Hematopoietic multipotent progenitor cell treated with erythropoietin and hydrocortisone succinate and interleukin-3 and kit ligand, for 17 days (in vitro differentiated cells): ENCODE results near the gene PSAP.
A peak's percentile ranks its signal among the peaks of the same experiment; 100 is the strongest.

Experiments used
- DNase-seq: peaks from one replicate; pipeline ENCODE4 v3.0.0-alpha.2; 2015; ENCODE audit warnings: low spot score

The PSAP gene

GRCh38 chr10:71844695-71845094 is 6.4 kb downstream of the PSAP start:
- DNase-seq, result no peak

- no peak for DNase-seq
Observed at GRCh38 chr10:71844084-71844483, 7.0 kb downstream of the PSAP start.

DNA sequence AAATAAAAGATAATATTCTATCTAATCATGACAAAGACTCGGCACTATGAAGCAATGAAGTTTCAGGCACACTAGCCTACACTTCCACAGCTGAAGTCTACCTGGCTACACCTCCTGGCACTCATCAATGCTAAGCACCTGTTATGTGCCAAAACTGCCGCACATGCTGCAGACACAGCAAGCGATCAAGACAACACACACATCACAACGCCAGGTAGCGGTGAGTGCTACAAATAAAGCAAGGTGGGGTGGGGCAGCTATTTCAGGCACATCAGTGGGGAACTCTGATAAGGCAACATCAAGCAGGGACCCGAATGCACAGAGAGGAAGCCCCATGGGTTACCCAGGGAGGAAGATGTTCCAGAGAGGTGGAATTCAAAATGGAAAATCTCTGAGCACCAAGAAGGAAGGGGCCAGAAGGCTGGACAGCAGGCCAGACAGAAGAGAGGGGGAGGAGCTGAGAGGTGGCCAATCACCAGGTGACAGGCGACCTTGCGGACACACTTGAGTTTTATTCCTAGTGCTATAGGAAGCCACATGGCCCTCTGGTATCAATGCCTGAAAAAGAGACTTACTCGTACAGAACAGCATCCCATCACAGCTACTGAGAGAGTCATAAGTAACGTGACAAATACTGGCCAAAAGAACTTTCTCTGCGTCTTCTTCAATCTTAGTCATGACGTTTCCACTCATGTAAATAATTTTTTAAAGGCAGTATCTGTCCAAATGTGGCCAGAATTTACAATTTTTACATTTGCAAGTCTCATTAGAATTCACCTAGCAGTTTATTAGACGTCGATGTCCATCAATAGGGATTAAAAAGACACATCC is 8.0 kb downstream of the PSAP start:
- no peak for DNase-seq

GRCh38 chr10:71842422-71842821 is 8.6 kb downstream of the PSAP start:
- no peak for DNase-seq

DNA sequence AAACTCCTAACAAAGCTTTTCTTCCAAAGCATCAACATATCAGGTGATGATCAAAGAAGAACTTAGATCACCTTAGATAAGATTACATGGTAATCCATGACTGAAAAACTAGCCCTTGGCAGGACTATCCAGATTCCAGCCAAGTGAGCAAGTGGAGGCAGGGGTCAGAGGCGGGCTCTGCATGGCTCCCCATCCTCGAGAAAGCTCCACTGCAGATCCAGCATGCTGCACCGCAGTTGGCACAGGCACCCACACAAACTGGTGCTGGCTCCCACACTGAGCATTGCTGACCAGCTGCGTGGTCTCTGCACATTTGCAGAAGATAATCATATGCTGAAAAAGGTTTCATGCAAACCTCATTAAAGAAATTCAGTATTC is 10.1 kb downstream of the PSAP start:
- DNase-seq, result no peak

- peak; percentile 69 for DNase-seq
Observed at GRCh38 chr10:71840177-71840957, 10.7 kb downstream of the PSAP start.

GRCh38 chr10:71838264-71839211 is 12.5 kb downstream of the PSAP start:
- DNase-seq, result peak; percentile 39

GRCh38 chr10:71837098-71837827 is 13.8 kb downstream of the PSAP start:
- peak; percentile 36 for DNase-seq

- DNase-seq, result no peak
Observed at GRCh38 chr10:71836596-71836974, 14.5 kb downstream of the PSAP start.

DNA sequence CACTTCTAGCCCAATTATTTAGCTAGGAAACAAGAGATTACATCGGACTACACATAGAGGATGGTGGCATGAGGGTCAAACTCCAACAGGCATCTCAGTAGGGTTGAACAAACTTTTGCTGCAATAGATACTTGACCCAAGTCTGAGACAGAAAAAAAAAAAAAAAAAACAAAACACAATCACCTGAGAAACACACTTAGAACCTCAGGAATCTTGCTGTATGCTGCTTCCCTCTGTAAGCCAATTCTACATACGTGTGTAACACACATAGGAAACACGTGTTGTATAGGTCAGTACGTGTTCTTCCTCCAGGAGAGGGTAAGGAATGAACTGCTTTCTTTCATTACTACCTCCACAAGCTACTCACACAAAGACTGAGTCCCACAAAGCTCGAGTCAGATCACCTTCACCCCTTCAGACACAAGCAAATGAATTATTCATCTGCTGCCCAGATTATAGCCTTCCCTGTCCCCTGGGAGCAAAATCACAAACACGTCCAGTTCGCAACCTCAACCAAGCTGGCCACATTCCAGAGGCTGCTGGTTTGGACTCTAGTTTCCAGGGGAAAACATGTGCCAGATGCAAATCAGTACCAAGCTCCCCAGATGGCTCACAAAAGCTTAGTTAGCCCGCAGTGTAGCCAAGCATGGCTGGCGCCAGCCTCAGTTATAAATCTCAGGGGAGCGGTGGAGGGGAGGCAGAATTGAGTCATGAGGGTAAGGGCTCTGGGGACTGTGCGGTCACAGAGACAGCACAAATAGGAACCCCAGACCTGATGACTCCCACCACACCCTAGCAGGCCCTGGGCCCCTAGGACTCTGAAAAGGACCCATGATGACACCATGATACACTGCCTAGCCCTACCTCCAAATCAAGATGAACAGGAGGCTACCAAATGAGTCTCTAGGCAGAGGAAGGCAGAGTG is 15.1 kb downstream of the PSAP start:
- DNase-seq, result peak; percentile 52

DNA sequence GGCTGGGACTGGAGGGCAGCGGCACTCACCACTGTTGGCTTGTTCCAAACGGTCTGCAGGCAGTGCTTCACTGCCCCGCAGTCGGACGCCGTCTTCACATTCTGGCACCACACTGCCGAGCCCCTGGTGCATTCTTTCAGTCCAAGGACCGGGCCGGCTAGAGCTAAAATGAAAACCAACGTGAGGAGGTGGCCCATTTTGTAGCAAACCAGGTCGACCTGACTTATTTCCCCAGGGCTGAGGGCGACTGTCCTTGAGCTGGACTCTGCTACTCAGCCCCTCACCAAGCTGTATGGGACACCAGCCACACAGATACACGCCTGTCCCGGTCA is 16.7 kb downstream of the PSAP start:
- no peak for DNase-seq

DNA sequence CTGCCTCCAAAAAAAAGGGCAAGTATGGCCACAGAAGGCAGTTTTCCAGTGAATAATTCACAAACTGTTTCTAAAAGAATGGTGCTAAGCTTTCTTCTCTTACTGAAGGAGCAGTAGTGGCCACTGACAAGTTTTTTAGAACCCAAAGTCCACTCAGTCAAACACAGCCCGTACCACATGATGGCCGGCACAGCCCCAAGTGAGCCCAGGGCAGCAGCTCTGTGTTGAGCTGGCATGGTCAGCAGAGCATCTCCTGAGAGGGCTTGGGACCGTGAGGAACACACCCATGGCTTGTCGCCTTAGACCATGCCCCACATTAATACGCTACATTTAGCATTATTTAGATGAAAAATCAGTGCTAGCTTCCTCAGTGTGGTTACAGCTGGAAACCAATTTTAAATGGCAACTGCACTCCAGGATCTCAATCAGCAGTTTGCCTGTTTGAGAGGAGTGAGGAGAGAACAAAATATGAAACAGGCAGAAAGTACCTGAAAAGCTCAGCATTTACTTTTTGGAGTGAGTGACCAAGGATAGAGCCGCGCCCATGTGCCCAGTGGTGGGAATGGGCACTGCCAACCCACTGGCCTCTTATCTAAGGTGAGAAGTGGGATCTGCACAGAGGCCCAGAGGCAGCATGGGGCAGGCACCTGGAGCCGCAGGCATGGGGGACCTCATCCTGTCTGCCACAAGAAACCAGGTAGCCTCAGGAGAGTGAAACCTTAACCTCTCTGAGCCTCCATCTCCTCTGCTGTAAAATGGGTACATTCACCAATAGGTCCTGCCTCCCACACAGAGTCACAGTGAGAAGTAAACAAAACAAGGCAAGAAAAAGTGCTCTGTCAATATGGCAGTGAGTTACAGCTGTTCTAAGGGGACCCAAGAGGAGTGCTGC is 17.4 kb downstream of the PSAP start:
- DNase-seq, result no peak

DNA sequence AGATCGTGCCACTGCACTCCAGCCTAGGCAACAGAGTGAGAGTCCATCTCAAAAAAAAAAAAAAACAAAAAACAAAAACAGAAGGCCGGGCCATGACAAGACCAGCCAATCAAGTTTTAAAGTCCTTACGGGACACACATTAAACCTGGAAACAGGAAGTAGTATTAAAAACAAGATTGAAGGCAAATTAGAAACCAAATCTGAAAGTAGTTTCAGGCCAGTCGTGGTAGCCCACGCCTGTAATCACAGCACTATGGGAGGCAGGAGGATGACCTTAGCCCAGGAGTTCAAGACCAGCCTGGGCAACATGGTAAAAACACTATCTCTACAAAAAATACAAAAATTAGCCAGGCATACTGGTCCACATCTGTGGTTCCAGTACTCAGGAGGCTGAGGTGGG is 18.1 kb downstream of the PSAP start:
- no peak for DNase-seq

DNA sequence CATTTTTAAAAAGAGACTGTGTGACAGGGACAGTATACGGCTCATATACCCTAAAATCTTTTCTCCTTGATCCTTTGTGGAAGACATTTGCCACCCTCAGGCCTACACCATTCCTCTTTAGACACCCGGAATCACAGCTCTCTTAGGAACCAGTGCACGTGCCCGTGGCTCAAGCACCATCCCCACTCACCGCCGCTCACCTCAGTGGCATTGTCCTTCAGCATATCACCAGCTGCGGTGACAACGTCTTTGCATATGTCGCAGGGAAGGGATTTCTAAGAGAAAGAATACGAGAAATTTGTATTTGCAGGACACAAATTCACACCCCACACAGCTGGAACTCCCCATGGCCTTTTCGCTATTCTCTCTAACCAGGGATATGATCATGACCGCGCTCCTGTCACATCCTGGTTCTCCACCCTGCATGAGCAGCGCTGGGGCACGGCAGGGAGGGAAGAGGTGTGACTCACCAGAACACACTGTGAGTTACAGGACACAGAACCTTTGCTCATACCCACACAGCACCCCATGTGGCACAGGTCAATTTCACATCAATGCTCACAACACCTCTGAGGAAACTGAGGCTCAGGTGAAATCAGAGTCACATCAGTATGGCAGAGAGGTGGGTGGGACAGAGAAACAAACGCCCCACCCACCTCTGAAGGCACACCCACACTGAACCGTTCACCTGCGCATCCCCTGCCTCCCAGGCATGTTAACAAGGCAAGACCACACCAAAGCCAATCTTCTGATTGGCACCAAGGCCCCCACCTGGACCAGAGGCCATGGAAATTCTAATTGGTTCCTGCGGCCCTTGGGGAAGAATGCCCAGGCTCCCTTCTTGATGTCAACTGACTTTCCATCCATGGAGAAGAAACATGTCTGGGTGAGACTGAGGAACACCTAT is 19.2 kb downstream of the PSAP start:
- no peak for DNase-seq

DNA sequence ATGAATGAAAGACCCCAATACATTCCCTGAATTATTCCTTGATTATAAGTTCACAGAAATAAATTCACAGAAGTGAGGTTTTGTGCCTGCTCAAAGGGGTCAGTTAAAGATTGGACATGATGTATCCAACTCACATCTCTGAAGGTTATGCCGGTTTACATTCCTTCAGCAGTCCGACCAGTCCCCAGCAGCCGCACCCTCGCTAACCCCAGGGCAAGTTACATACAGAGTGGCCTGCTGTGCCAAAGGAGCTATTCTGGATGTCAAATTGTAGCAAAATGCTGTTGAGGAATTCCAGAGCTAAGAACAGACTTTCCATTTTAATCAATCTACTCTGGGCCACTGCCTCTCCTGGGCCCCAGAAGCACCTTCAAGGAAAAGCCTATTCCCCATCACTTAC is 20.3 kb downstream of the PSAP start:
- DNase-seq, result no peak

- DNase-seq, result no peak
Observed at GRCh38 chr10:71829896-71830295, 21.2 kb downstream of the PSAP start.

DNA sequence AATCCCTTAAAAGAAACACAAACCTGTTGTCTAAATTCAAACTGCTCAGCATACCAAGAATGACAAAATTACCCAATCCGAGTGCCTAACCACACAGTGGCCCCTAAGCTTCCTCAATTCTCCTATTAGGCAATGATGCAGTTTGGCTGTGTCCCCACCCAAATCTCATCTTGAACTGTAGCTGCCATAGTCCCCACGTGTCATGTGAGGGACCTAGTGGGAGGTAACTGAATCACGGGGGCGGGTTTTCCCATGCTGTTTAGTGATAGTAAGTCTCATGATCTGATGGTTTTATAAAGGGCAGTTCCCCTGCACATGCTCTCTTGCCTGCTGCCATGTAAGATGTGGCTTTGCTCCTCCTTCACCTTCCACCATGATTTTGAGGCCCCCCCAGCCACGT is 21.9 kb downstream of the PSAP start:
- DNase-seq, result no peak

DNA sequence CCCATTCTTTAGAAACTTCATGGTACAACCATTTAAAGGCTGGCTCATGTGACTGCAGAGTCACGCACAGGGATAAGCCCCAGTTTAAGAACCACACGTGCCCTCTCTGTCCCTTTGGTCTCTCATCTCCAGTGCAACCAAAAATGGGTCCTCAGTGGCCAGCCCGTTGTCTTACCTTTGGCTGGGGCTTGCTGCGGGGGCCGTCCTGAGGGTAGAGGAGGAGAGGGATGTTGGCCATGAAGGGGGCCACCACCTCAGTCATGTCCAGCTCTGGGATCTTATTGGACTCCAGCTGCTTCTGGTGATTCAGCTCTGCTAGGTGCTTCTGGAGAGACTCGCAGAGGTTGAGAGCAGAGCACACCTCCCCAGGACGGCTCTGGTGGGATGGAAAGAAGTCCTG is 22.3 kb downstream of the PSAP start:
- no peak for DNase-seq

GRCh38 chr10:71827852-71828251 is 23.2 kb downstream of the PSAP start:
- no peak for DNase-seq
